Measurements from ENCODE around the gene PIGBOS1.
"Not testable (repeated sequence)": the region's sequence is repeated elsewhere in the genome, so short reads cannot be mapped to it uniquely, and the experiment has no call there.

Gene PIGBOS1

DNA sequence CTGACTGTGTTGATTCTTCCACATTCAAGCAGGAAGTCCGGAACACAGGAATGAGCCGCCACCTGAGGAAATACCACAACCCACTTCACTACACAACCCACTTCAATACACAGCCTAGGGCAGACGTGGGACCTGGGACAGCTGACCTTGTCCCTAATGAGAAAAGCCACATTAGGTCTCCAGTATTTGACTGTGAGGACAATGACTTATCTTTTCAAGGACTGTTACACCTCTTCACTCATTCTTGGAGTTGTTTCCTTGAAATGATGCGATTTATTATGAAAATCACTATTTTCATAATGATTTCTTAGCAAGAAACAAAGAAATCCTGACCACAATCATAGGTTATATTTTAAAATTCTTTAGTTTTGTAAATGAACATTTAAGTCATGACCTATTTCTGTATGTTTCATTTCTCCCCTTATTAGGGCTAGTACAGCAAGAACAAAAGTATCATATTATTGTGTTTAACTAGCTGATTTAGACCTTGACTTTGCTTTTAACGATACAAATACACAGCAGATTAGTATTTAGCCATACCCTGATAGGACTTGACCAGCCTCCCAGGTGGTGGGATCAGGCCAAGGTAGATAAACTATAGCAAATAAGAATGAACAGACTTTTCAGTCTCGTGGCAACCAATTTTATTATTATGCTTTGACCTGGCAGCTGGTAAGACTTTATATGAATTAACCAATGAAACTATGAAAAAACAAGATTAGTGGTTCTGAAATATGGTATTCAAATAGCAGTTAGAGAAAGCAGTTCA is 35.4 kb downstream of the PIGBOS1 start:
- TF ChIP-seq CTCF (conservative IDR thresholded peaks at IDR 0.05): no peak

GRCh38 chr15:55282284-55282833 is 36.6 kb downstream of the PIGBOS1 start:
- no peak for TF ChIP-seq CTCF (conservative IDR thresholded peaks at IDR 0.05)
- no peak overlapping the region for H3K27ac ChIP-seq

More for the DNA sequence above, 35.4 kb downstream of the PIGBOS1 start:
- no peak overlapping the region; the same call in 1 of the 2 replicates for H3K27ac ChIP-seq

GRCh38 chr15:55281517-55282228 is 37.2 kb downstream of the PIGBOS1 start:
- H3K27ac ChIP-seq: no peak overlapping the region
- no peak for TF ChIP-seq CTCF (conservative IDR thresholded peaks at IDR 0.05)

- not testable (repeated sequence) for H3K27ac ChIP-seq
These were observed 38.3 kb downstream of the PIGBOS1 start for GRCh38 chr15:55280589-55280988.

GRCh38 chr15:55279746-55280351 is 39.1 kb downstream of the PIGBOS1 start:
- H3K27ac ChIP-seq: no peak overlapping the region
- TF ChIP-seq CTCF (conservative IDR thresholded peaks at IDR 0.05): no peak

- no peak for TF ChIP-seq CTCF (conservative IDR thresholded peaks at IDR 0.05)
- no peak overlapping the region for H3K27ac ChIP-seq
These were observed 39.7 kb downstream of the PIGBOS1 start for GRCh38 chr15:55279100-55279745.

DNA sequence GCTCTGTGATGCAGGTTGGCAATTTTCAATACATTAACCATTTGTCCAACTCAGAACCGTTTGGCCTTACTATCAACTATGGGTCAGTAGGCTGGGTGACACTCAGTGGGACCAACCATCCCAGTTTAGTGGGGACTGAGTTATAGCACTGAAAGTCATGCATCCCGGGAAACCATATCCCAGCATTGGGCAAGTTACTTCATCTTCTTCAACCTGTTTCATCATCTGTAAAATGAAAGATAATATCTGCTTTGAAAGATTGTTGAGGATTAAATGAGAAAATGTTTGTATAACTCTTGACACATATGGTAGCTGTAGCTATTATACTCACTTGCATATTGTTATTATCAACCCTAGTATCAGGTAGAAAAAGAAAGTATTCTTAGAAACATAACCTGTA is 41.2 kb downstream of the PIGBOS1 start:
- TF ChIP-seq CTCF (conservative IDR thresholded peaks at IDR 0.05): no peak
- no peak overlapping the region for H3K27ac ChIP-seq

Data from VCaP (cell line).